LNCAP (cell line): Measurements from ENCODE around the gene SDK1.
A peak's percentile ranks its signal among the peaks of the same experiment; 100 is the strongest.

Experiments
- CTCF ChIP-seq: fragments of 450-650 bp; IDR thresholded peaks from 2 replicates; pipeline ENCODE4 v1.5.1; 2017; ENCODE audit warnings: mild to moderate bottlenecking

The SDK1 gene

GRCh38 chr7:3300651-3301448 lies at the start of gene SDK1:
TSS of gene SDK1 (plus strand) at chr7:3301252. CDS start at chr7:3301587, 335 bp downstream.
- peak; percentile 92 for TF ChIP-seq CTCF

DNA sequence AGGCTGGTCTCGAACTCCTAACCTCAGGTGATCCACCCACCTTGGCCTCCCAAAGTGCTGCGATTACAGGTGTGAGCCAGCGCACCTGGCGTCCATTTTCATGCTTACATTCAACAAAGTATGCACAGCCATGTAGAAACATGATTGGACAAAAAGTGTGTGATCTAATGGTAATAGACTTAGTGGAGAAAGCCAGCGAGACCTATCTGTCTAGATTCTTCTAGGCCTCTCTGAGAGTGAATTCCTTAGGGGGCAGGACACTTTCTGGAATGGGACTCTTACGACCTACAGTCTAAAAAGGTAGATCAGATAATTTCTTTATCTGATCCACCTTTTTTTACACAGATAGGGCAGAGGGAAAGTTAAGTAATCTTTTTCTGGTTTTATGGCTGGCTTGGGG lies 46.3 kb upstream of the SDK1 start:
- TF ChIP-seq CTCF = no peak

DNA sequence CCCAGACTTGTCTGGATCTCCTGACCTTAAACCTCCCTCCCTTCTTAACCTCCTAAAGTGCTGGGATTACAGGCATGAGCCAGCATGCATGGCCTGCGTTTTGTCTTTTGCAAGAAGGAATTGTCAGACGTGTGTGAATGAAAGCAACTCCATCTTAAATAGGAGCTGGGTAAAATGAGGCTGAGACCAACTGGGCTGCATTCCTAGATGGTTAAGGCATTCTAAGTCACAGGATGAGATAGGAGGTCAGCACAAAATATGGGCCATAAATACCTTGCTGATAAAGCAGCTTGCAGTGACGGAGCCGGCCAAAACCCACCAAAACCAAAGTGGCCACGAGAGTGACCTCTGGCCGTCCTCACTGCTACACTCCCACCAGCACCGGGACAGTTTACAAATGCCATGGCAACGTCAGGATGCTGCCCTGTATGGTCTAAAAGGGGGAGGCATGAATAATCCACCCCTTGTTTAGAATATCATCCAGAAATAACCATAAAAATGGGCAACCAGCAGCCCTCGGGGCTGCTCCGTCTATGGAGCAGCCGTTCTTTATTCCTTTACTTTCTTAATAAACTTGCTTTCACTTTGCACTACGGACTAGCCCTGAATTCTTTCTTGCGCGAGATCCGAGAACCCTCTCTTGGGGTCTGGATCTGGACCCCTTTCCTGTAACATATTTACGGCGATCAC lies 41.2 kb upstream of the SDK1 start:
- TF ChIP-seq CTCF = no peak

GRCh38 chr7:3260401-3260715 lies 40.7 kb upstream of the SDK1 start:
- TF ChIP-seq CTCF = no peak

DNA sequence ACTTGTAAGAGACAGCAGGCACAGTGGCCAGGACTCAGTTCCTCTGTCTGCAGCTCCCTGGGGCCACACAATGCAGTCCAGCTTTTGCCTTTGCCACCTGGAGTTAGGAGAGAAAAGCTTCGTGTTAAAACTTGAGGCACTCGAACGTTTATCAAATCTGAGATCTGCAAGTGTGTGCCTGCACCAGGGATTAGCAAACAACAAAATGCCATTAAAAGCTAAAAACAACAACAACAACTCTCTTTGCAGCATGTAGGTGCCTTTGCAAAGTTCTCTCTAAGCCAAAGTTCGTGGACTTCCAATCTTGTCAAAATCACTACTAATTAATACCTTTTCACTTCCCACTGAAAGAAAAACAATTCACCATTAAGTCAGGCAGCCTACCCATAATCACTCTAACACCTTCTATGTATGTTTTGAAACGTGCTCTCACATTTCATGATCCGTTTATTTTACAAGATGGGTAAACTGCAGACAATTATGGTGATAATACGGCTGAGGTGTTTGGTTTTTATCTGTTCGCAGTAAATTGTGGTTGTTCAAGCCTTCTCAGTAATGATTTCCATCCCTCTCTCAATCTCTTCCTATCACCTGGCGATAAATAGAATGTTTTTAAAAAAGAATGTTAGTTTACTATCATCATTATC lies 36.2 kb upstream of the SDK1 start:
- TF ChIP-seq CTCF = no peak

GRCh38 chr7:3265388-3265787 lies 35.7 kb upstream of the SDK1 start:
- no peak for TF ChIP-seq CTCF

DNA sequence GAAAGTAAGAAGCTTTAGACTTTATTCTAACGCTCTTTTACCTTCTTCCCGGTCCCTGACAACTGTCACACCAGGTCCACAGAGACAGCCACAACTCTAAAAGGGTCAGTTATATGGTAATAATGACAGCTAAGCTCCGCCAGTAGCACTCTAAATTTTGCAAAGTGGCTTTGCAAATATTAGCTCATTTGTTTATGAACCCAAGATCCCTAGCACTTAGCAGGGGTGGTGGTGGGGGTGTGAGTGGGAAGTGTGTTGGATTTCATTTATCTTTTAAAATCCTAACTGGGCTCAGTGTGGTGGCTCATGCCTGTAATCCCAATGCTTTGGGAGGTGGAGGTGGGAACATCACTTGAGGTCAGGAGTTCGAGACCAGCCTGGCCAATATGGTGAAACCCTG lies 34.8 kb upstream of the SDK1 start:
- TF ChIP-seq CTCF = no peak
